ENCODE measurements around the gene ACTA1. TPM values are rescaled to one million over a fixed set of nuclear protein-coding genes. Genes with fewer than 3 reads are reported as not detected.

Gene ACTA1
- total RNA-seq, 1 donor from 2014 or later: 19.0 TPM

GRCh38 chr1:229409616-229410369 lies 24.1 kb downstream of the ACTA1 start:
- FAIRE-seq (no peak), DNase-seq (ENCODE audit: low read depth) (no peak)
- Histone ChIP-seq H3K9me3 (ENCODE audit: insufficient read depth, low read depth, low read length) (no peaks in the 10 kb centered on the region), H3K27me3 (ENCODE audit: insufficient read depth, low read length) (peaks cover 37% of the 10 kb centered on the region), H3K27ac (ENCODE audit: low read depth, low read length) (no peak overlapping the region), H3K4me3 (ENCODE audit: insufficient read depth, low read depth, low read length) (no peak overlapping the region), H4K20me1 (ENCODE audit: insufficient read depth, low read length) (no peaks in the 10 kb centered on the region), H3K79me2 (ENCODE audit: insufficient read depth, low read length) (no peaks in the 10 kb centered on the region), H3K4me1 (ENCODE audit: insufficient read depth, low read length) (peaks cover 9% of the 10 kb centered on the region), H3K4me2 (ENCODE audit: low read length) (no peak overlapping the region), H3K9ac (ENCODE audit: low read length) (no peak overlapping the region), H2AFZ (ENCODE audit: low read depth, low read length) (no peak overlapping the region), H3K36me3 (ENCODE audit: insufficient read depth, low read length) (no peaks in the 10 kb centered on the region)
- peaks cover 37% of the 10 kb centered on the region for H3K4me1 Mint-ChIP-seq (ENCODE audit: low read depth, unreplicated experiment)
- H3K27me3 Mint-ChIP-seq (ENCODE audit: low read depth, unreplicated experiment): peaks cover 15% of the 10 kb centered on the region
- no peak overlapping the region for H3K4me3 Mint-ChIP-seq (ENCODE audit: unreplicated experiment)
- TF ChIP-seq EZH2 (IDR thresholded peaks at IDR 0.05; ENCODE audit: insufficient read depth, low read length): peak; percentile 30
- no peak for TF ChIP-seq CTCF (IDR thresholded peaks at IDR 0.05; ENCODE audit: insufficient read depth, low read depth, low read length)
- no peak overlapping the region for H3K27ac Mint-ChIP-seq (ENCODE audit: unreplicated experiment)
- peaks cover 4% of the 10 kb centered on the region for H3K9me3 Mint-ChIP-seq (ENCODE audit: unreplicated experiment)
- H3K36me3 Mint-ChIP-seq (ENCODE audit: low read depth, unreplicated experiment): no peaks in the 10 kb centered on the region

- Mint-ChIP-seq H3K4me1 (ENCODE audit: low read depth, unreplicated experiment) (peaks cover 37% of the 10 kb centered on the region), H3K9me3 (ENCODE audit: unreplicated experiment) (no peaks in the 10 kb centered on the region), H3K4me3 (ENCODE audit: unreplicated experiment) (peak overlapping the region; percentile 54), H3K27ac (ENCODE audit: unreplicated experiment) (peak overlapping the region; percentile 77), H3K36me3 (ENCODE audit: low read depth, unreplicated experiment) (no peaks in the 10 kb centered on the region), H3K27me3 (ENCODE audit: low read depth, unreplicated experiment) (peaks cover 21% of the 10 kb centered on the region)
- peaks cover 9% of the 10 kb centered on the region for H3K4me1 ChIP-seq (ENCODE audit: insufficient read depth, low read length)
- H3K27me3 ChIP-seq (ENCODE audit: insufficient read depth, low read length): peaks cover 37% of the 10 kb centered on the region
- H3K79me2 ChIP-seq (ENCODE audit: insufficient read depth, low read length): no peaks in the 10 kb centered on the region
- H3K27ac ChIP-seq (ENCODE audit: low read depth, low read length): no peak overlapping the region
- H3K36me3 ChIP-seq (ENCODE audit: insufficient read depth, low read length): no peaks in the 10 kb centered on the region
- H3K4me2 ChIP-seq (ENCODE audit: low read length): no peak overlapping the region
- H3K9ac ChIP-seq (ENCODE audit: low read length): no peak overlapping the region
- no peak overlapping the region for H2AFZ ChIP-seq (ENCODE audit: low read depth, low read length)
- TF ChIP-seq CTCF (IDR thresholded peaks at IDR 0.05; ENCODE audit: insufficient read depth, low read depth, low read length) (no peak), EZH2 (IDR thresholded peaks at IDR 0.05; ENCODE audit: insufficient read depth, low read length) (no peak)
- H3K4me3 ChIP-seq (ENCODE audit: insufficient read depth, low read depth, low read length): no peak overlapping the region
- no peaks in the 10 kb centered on the region for H4K20me1 ChIP-seq (ENCODE audit: insufficient read depth, low read length)
- no peaks in the 10 kb centered on the region for H3K9me3 ChIP-seq (ENCODE audit: insufficient read depth, low read depth, low read length)
- FAIRE-seq (no peak), DNase-seq (ENCODE audit: low read depth) (no peak)
Observed at GRCh38 chr1:229408458-229409037, 25.3 kb downstream of the ACTA1 start.

All from astrocyte (in vitro differentiated cells and primary cell).